Measurements from ENCODE around the gene CFAP299.
"Not testable (repeated sequence)": the region's sequence is repeated elsewhere in the genome, so short reads cannot be mapped to it uniquely, and the experiment has no call there.

Gene CFAP299

GRCh38 chr4:80613470-80613869 is 277.9 kb downstream of the CFAP299 start:
- DNase-seq: no peak

GRCh38 chr4:80614319-80614718 is 278.8 kb downstream of the CFAP299 start:
- DNase-seq: no peak

- DNase-seq: no peak
Measured at GRCh38 chr4:80615099-80615498, 279.6 kb downstream of the CFAP299 start.

- no peak for DNase-seq
Measured at GRCh38 chr4:80619070-80619674, 283.6 kb downstream of the CFAP299 start.

- no peak for DNase-seq
Measured at GRCh38 chr4:80631861-80632260, 296.3 kb downstream of the CFAP299 start.

- DNase-seq: no peak
Measured at GRCh38 chr4:80637190-80637589, 301.7 kb downstream of the CFAP299 start.

GRCh38 chr4:80646061-80646460 is 310.5 kb downstream of the CFAP299 start:
- no peak for DNase-seq

- no peak for DNase-seq
Measured at GRCh38 chr4:80655662-80656061, 320.1 kb downstream of the CFAP299 start.

GRCh38 chr4:80670118-80670517 is 334.6 kb downstream of the CFAP299 start:
- DNase-seq: not testable (repeated sequence)

GRCh38 chr4:80678413-80678812 is 342.9 kb downstream of the CFAP299 start:
- DNase-seq: no peak

GRCh38 chr4:80680934-80681333 is 345.4 kb downstream of the CFAP299 start:
- DNase-seq: no peak

- no peak for DNase-seq
Measured at GRCh38 chr4:80685214-80685613, 349.7 kb downstream of the CFAP299 start.

- DNase-seq: not testable (repeated sequence)
Measured at GRCh38 chr4:80687736-80688135, 352.2 kb downstream of the CFAP299 start.

- no peak for DNase-seq
Measured at GRCh38 chr4:80694171-80694570, 358.6 kb downstream of the CFAP299 start.

- DNase-seq: no peak
Measured at GRCh38 chr4:80705311-80705710, 369.8 kb downstream of the CFAP299 start.

GRCh38 chr4:80709082-80709869 is 373.7 kb downstream of the CFAP299 start:
- no peak for DNase-seq

GRCh38 chr4:80710748-80711451 is 375.4 kb downstream of the CFAP299 start:
- DNase-seq: no peak

- no peak for DNase-seq
Measured at GRCh38 chr4:80711956-80712355, 376.4 kb downstream of the CFAP299 start.

- no peak for DNase-seq
Measured at GRCh38 chr4:80713409-80713808, 377.9 kb downstream of the CFAP299 start.

- DNase-seq: no peak
Measured at GRCh38 chr4:80717204-80717603, 381.7 kb downstream of the CFAP299 start.

- no peak for DNase-seq
Measured at GRCh38 chr4:80726471-80726870, 390.9 kb downstream of the CFAP299 start.

GRCh38 chr4:80730158-80730557 is 394.6 kb downstream of the CFAP299 start:
- no peak for DNase-seq

- no peak for DNase-seq
Measured at GRCh38 chr4:80731436-80731835, 395.9 kb downstream of the CFAP299 start.

GRCh38 chr4:80732010-80732409 is 396.5 kb downstream of the CFAP299 start:
- no peak for DNase-seq
